GM10847 (cell line): Measurements from ENCODE around the gene GMEB2.
A peak's percentile ranks its signal among the peaks of the same experiment; 100 is the strongest.

Experiments
- POLR2A ChIP-seq: IDR thresholded peaks from 2 replicates; pipeline ENCODE4 v1.6.1; 2011; ENCODE audit not compliant: insufficient read length; ENCODE audit errors: extremely low read depth

The GMEB2 gene

GRCh38 chr20:63587776-63588591 lies 38.9 kb downstream of the GMEB2 start:
- TF ChIP-seq POLR2A, result no peak

- TF ChIP-seq POLR2A, result no peak
These were observed 39.6 kb downstream of the GMEB2 start for GRCh38 chr20:63587256-63587655.

- no peak for TF ChIP-seq POLR2A
These were observed 40.1 kb downstream of the GMEB2 start for GRCh38 chr20:63586797-63587196.

GRCh38 chr20:63585616-63586565 lies 41.0 kb downstream of the GMEB2 start:
- TF ChIP-seq POLR2A, result no peak

GRCh38 chr20:63582382-63583063 lies 44.4 kb downstream of the GMEB2 start:
- no peak for TF ChIP-seq POLR2A

GRCh38 chr20:63580796-63581461 lies 46.0 kb downstream of the GMEB2 start:
- no peak for TF ChIP-seq POLR2A

GRCh38 chr20:63579017-63579694 lies 47.7 kb downstream of the GMEB2 start:
- TF ChIP-seq POLR2A, result no peak

GRCh38 chr20:63578224-63579016 lies 48.5 kb downstream of the GMEB2 start:
- TF ChIP-seq POLR2A, result no peak

- no peak for TF ChIP-seq POLR2A
These were observed 49.5 kb downstream of the GMEB2 start for GRCh38 chr20:63577317-63577894.

GRCh38 chr20:63576311-63576710 lies 50.6 kb downstream of the GMEB2 start:
- TF ChIP-seq POLR2A, result no peak

- no peak for TF ChIP-seq POLR2A
These were observed 51.8 kb downstream of the GMEB2 start for GRCh38 chr20:63574829-63575743.

GRCh38 chr20:63574156-63574828 lies 52.6 kb downstream of the GMEB2 start, which contains the start of gene HELZ2:
Gene HELZ2, minus strand, starts transcription at chr20:63574239. Its CDS starts 1,854 bp downstream, at chr20:63572385.
- TF ChIP-seq POLR2A, result peak; percentile 35
